B cell (primary cell): ENCODE results near the gene RNF141. TPM values are rescaled to one million over a fixed set of nuclear protein-coding genes. Genes with fewer than 3 reads are reported as not detected.

Experiments used
- ATAC-seq: fragments of 200-7000 bp; cut with Tn5 transposase; one replicate; pipeline ENCODE4 v1.10.0; 2021; ENCODE audit warnings: low read depth, mild to moderate bottlenecking, moderate number of reproducible peaks, moderate library complexity
- CTCF ChIA-PET: fragments of 350-600 bp; sonication (Branson Sonifier 250); formaldehyde crosslinking; loops from one replicate; lab custom pipeline; 2021; ENCODE audit warnings: antibody characterized with exemption, inconsistent platforms; lab: Charles Lee
- POLR2A ChIA-PET: fragments of 350-600 bp; sonication (Branson Sonifier 250); formaldehyde crosslinking; loops from one replicate; lab custom pipeline; 2021; ENCODE audit warnings: antibody characterized with exemption; lab: Charles Lee
- DNase-seq: peaks from one replicate; pipeline ENCODE4 v3.0.0; 2013
- H2AFZ ChIP-seq: 2 replicates; pipeline ENCODE4 v1.6.1; 2012; ENCODE audit warnings: mild to moderate bottlenecking, low read depth, low read length; ENCODE audit not compliant: insufficient read depth, poor library complexity, severe bottlenecking
- H3K27ac ChIP-seq, 2 donors: 1 replicate in 1 of 2; 2 replicates in 1 of 2; pipeline ENCODE4 v1.5.1; 2012 to 2013; ENCODE audit warnings: low read length in 2 of 2, mild to moderate bottlenecking in 2 of 2, moderate library complexity in 1 of 2
- H3K27me3 ChIP-seq, 4 experiments: fragments of 200-600 bp in 1 of 4; sonication (generic) in 1 of 4; replicated peaks in 1 of 4; 1 replicate in 2 of 4; 2 replicates in 2 of 4; pipeline versions ENCODE4 v1.6.1 to v1.7.0; 2013 to 2016; ENCODE audit warnings: low read length in 3 of 4, mild to moderate bottlenecking in 2 of 4, mixed read lengths in 1 of 4, moderate library complexity in 1 of 4; ENCODE audit not compliant: insufficient read depth in 4 of 4, control insufficient read depth in 3 of 4; ENCODE audit errors: control extremely low read depth in 1 of 4
- H3K36me3 ChIP-seq, 2 experiments: replicated peaks in 1 of 2; 1 replicate in 1 of 2; 2 replicates in 1 of 2; pipeline versions ENCODE4 v1.6.1 to v1.7.1; 2013; ENCODE audit warnings: low read length in 1 of 2; ENCODE audit not compliant: insufficient read depth in 2 of 2, control insufficient read depth in 1 of 2; ENCODE audit errors: control extremely low read depth in 1 of 2, extremely low read depth in 1 of 2
- H3K4me1 ChIP-seq, 2 donors: fragments of 200-600 bp in 1 of 2; sonication (generic) in 1 of 2; 1 replicate in 1 of 2; 2 replicates in 1 of 2; pipeline versions ENCODE4 v1.5.1 to v1.6.1; 2013 to 2017; ENCODE audit warnings: low read length in 2 of 2; ENCODE audit not compliant: control insufficient read depth in 2 of 2, insufficient read depth in 2 of 2
- H3K4me2 ChIP-seq: replicated peaks from 2 replicates; pipeline ENCODE3; 2012; ENCODE audit warnings: mild to moderate bottlenecking, low read depth, low read length; ENCODE audit not compliant: poor library complexity, severe bottlenecking
- H3K4me3 ChIP-seq, 5 experiments: fragments of 200-600 bp in 1 of 5; sonication (generic) in 1 of 5; 1 replicate in 3 of 5; 2 replicates in 2 of 5; pipeline versions ENCODE4 v1.5.1 to v1.7.0; 2011 to 2016; ENCODE audit warnings: low read length in 4 of 5, mild to moderate bottlenecking in 4 of 5, low read depth in 2 of 5, control low read depth in 1 of 5, moderate library complexity in 1 of 5; ENCODE audit not compliant: insufficient read depth in 1 of 5; ENCODE audit errors: control extremely low read depth in 1 of 5, extremely low read depth in 1 of 5
- H3K79me2 ChIP-seq: fragments of 200-600 bp; sonication (generic); one replicate; pipeline ENCODE4 v1.6.0; 2016; ENCODE audit warnings: low read length; ENCODE audit not compliant: control insufficient read depth, insufficient read depth
- H3K9ac ChIP-seq: fragments of 200-600 bp; sonication (generic); 2 replicates; pipeline ENCODE4 v1.6.1; 2017; ENCODE audit warnings: mild to moderate bottlenecking, low read length, moderate library complexity
- H3K9me3 ChIP-seq, 3 donors: one replicate each; pipeline versions ENCODE4 v1.6.1 to v1.7.1; 2013; ENCODE audit warnings: low read length in 2 of 3; ENCODE audit not compliant: control insufficient read depth in 2 of 3, insufficient read depth in 1 of 3; ENCODE audit errors: control extremely low read depth in 1 of 3
- H4K20me1 ChIP-seq: 2 replicates; pipeline ENCODE4 v1.6.0; 2012; ENCODE audit warnings: mild to moderate bottlenecking, low read length; ENCODE audit not compliant: insufficient read depth, control insufficient read depth, poor library complexity, severe bottlenecking
- H3K27ac Mint-ChIP-seq: one replicate; pipeline ENCODE4 v1.8.0; 2021; ENCODE audit warnings: mixed read lengths
- H3K27me3 Mint-ChIP-seq: one replicate; pipeline ENCODE4 v1.8.0; 2021; ENCODE audit warnings: mixed read lengths
- H3K4me1 Mint-ChIP-seq: one replicate; pipeline ENCODE4 v1.8.0; 2021; ENCODE audit warnings: mixed read lengths
- H3K4me3 Mint-ChIP-seq: one replicate; pipeline ENCODE4 v1.8.0; 2021; ENCODE audit warnings: mixed read lengths
- H3K9me3 Mint-ChIP-seq: one replicate; pipeline ENCODE4 v1.8.0; 2022; ENCODE audit warnings: mixed read lengths; ENCODE audit not compliant: insufficient read depth
- EZH2 ChIP-seq: IDR thresholded peaks from 2 replicates; pipeline ENCODE4 v1.6.1; 2012; ENCODE audit warnings: borderline replicate concordance, low read depth, mild to moderate bottlenecking, moderate library complexity, low read length; ENCODE audit not compliant: insufficient read depth, poor library complexity, severe bottlenecking
- WGBS: methylation state at CpG from one replicate; pipeline ENCODE4 v1.1.5; 2013; ENCODE audit warnings: missing lambda C conversion rate; ENCODE audit not compliant: insufficient coverage; 5-methylcytosine and 5-hydroxymethylcytosine counted together
- intact Hi-C: fragments of 100-400 bp; cut with micrococcal nuclease; formaldehyde crosslinking; loops from one replicate; pipeline ENCODE4 v1.10.0; 2022
- polyA plus RNA-seq: library from polyadenylated mRNA; depleted of rRNA; stranded (reverse); fragments of >200 nt; gene quantifications from 2 replicates; pipeline ENCODE4 v1.2.3, GENCODE V29; 2012
- total RNA-seq, 2 donors: library from RNA; stranded (reverse); fragments of 120-200 nt in 1 of 2; gene quantifications; 1 replicate in 1 of 2; 2 replicates in 1 of 2; pipeline versions ENCODE4 v1.2.3 to v1.2.4, GENCODE V29; 2013 to 2022
- TF ChIP-seq, protein P1 (sequence below): fragments of 200-600 bp; IDR thresholded peaks from one replicate; pipeline ENCODE4 v1.8.0; 2022; ENCODE audit warnings: antibody characterized with exemption, mild to moderate bottlenecking

RNF141 gene
- total and polyA plus RNA-seq, 2 donors (not counting 1 experiment from before 2014, with no cell fraction given), result 23.3 to 48.2 TPM

DNA sequence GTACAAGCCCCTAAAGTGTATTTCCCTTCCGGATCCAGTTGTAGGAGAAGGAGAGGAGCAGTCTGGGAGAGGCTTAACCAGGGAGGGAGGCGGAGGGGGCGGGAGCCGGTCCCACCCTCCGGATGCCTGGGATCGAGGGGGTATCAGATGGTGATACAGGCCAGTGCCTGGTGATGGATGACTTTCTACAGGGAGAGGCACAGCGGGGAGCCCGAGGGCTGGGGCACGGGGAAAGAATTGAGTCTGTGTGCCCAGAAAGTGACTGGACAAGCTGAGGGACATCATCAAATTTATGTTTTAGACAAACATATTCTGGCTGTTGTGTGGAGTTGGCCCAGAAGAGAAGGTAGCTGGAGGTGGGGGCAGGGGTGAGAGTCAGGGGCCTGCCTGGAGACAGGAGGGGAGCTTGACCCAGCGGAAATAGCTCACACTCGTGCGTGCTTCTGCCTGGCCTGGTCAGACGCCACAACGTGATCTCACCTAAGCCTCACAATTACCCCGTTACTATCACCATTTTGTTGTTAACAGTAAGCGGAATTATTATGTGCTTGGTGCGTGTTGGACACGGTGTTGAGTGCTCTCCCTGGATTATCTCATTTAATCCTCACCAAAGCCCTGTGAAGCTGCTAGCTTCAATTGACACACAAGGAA is 43.5 kb downstream of the RNF141 start:
- no peak overlapping the region for H3K4me3 Mint-ChIP-seq
- no peaks in the 10 kb centered on the region for H3K27me3 Mint-ChIP-seq
- H3K79me2 ChIP-seq, result peaks cover 16% of the 10 kb centered on the region
- H3K9me3 Mint-ChIP-seq, result no peaks in the 10 kb centered on the region
- no peak overlapping the region for H3K9ac ChIP-seq
- peaks cover 11 to 100% of the 10 kb centered on the region in 2 experiments for H3K36me3 ChIP-seq
- peaks cover 5 to 6% of the 10 kb centered on the region in 2 donors for H3K4me1 ChIP-seq
- TF ChIP-seq, protein P1, sequence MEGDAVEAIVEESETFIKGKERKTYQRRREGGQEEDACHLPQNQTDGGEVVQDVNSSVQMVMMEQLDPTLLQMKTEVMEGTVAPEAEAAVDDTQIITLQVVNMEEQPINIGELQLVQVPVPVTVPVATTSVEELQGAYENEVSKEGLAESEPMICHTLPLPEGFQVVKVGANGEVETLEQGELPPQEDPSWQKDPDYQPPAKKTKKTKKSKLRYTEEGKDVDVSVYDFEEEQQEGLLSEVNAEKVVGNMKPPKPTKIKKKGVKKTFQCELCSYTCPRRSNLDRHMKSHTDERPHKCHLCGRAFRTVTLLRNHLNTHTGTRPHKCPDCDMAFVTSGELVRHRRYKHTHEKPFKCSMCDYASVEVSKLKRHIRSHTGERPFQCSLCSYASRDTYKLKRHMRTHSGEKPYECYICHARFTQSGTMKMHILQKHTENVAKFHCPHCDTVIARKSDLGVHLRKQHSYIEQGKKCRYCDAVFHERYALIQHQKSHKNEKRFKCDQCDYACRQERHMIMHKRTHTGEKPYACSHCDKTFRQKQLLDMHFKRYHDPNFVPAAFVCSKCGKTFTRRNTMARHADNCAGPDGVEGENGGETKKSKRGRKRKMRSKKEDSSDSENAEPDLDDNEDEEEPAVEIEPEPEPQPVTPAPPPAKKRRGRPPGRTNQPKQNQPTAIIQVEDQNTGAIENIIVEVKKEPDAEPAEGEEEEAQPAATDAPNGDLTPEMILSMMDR, result no peak
- H3K27ac Mint-ChIP-seq, result no peak overlapping the region
- DNase-seq, result no peak
- H3K9me3 ChIP-seq, result no peaks in the 10 kb centered on the region
- no peak overlapping the region for H3K4me3 ChIP-seq
- no peak overlapping the region for H3K27ac ChIP-seq
- POLR2A ChIA-PET, result no interaction called here
- 97% methylated on average over 15 of the region's 18 CpGs for WGBS
- H2AFZ ChIP-seq, result no peak overlapping the region
- intact Hi-C loops, result no loop called here
- ATAC-seq, result no peak
- H3K4me2 ChIP-seq, result no peak overlapping the region
- no peaks in the 10 kb centered on the region for H3K27me3 ChIP-seq
- peaks cover 9% of the 10 kb centered on the region for H3K4me1 Mint-ChIP-seq
- peaks cover 3% of the 10 kb centered on the region for H4K20me1 ChIP-seq
- CTCF ChIA-PET, result interaction anchor here (0.9 to 1.4 kb wide), 3 partner anchors 10 to 235 kb away, joined by 3 read pairs; no protein-coding TSS in a partner anchor

DNA sequence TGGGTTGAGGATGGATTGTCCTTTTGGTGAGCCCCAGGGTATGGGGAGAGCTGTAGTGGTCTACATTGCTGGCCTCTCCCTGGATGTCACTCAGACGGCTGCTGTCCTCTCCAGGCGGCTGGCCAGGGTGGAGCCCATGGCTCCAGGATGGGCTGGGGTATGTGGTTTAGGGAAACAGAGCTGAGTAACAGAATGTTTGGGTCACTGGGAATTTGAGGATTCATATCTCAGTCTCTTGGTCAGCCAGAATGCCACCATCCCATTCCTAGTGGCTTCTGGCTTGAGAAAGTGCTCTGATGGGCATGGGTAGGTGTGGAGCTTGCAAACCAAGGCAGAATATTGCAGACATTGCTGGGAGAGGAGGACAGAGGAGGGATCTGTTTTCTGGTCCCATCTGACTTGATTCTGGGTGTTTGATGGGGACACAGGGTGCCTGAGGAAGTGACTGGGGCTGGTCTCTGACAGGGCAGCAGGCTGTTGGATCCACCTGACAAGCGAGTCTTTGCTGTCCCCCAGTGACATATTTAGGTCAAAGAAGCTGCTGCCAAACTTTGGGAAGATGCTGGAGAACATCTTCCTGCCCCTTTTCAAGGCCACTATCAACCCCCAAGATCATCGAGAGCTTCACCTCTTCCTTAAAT is 44.6 kb downstream of the RNF141 start:
- ChIA-PET CTCF (interaction anchor here (0.9 to 2.1 kb wide), 3 partner anchors 9 to 237 kb away, joined by 3 to 5 read pairs (median 3); no protein-coding TSS in a partner anchor), POLR2A (no interaction called here)
- no peaks in the 10 kb centered on the region for H3K27me3 ChIP-seq
- intact Hi-C loops, result no loop called here
- WGBS, result 100% methylated on average over 3 of the region's 4 CpGs
- no peak overlapping the region for H3K9ac ChIP-seq
- Mint-ChIP-seq H3K27me3 (no peaks in the 10 kb centered on the region), H3K27ac (peak overlapping the region; percentile 39), H3K4me1 (peaks cover 3% of the 10 kb centered on the region), H3K4me3 (no peak overlapping the region), H3K9me3 (no peaks in the 10 kb centered on the region)
- TF ChIP-seq, protein P1, result no peak
- TF ChIP-seq EZH2, result no peak
- H3K27ac ChIP-seq, result no peak overlapping the region
- H2AFZ ChIP-seq, result no peak overlapping the region
- peaks cover 8% of the 10 kb centered on the region for H4K20me1 ChIP-seq
- H3K4me2 ChIP-seq, result no peak overlapping the region
- H3K36me3 ChIP-seq, result peaks cover 9 to 100% of the 10 kb centered on the region in 2 experiments
- ATAC-seq (no peak), DNase-seq (no peak)
- no peaks in the 10 kb centered on the region for H3K4me1 ChIP-seq
- no peaks in the 10 kb centered on the region for H3K9me3 ChIP-seq
- H3K4me3 ChIP-seq, result no peak overlapping the region
- peaks cover 27% of the 10 kb centered on the region for H3K79me2 ChIP-seq
